Pericardium fibroblast (primary cell): ENCODE results near the gene KLHL18. TPM values are rescaled to one million over a fixed set of nuclear protein-coding genes. Genes with fewer than 3 reads are reported as not detected.

Experiments
- total RNA-seq: library from RNA; depleted of rRNA; stranded (reverse); fragments of >200 nt; gene quantifications from 2 replicates; pipeline ENCODE4 v1.2.3, GENCODE V29; 2015

KLHL18 gene
- 20.2 and 29.1 TPM in 2 replicates for total RNA-seq

DNA sequence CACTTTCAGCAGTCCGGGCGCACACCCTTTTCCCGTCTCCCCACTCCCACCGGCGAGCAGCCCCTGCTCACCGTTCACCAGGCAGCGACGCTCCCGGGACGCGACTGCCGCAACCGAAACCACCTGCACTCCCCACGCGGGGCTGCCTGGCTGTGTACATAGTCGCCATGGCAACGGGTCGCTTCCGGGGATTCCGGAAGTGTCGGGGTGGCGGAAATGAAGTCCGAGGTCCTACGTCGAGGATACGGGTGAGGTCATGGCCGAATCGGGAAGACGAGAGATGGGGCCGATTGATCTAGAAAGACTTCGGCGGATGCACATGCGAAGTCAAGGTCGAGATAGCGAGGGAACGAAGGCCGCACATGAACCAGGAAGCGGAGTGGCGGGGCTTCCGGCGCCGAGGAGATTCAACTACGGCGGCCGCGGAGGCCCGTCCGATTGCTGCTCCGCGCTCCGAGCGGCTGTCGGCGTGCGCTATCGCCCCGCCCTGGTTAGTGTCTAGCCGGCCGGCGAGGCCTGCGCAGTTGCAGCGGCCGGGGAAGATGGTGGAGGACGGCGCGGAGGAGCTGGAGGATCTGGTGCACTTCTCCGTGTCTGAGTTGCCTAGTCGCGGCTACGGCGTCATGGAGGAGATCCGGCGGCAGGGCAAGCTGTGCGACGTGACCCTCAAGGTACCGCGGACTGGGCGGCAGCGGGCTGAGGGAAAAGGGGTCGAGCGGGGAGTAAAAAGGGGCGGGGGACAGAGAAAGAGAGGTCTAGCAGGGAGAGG, at the start of gene KLHL18, which contains the start of gene KIF9:
KLHL18 (plus strand) TSS at position 521 of the 769 bp plus-strand sequence; CDS start at position 543, 22 bp downstream.
KIF9 (minus strand) TSS at position 376 of the 769 bp plus-strand sequence. CDS start 5,425 bp downstream, outside the sequence.

DNA sequence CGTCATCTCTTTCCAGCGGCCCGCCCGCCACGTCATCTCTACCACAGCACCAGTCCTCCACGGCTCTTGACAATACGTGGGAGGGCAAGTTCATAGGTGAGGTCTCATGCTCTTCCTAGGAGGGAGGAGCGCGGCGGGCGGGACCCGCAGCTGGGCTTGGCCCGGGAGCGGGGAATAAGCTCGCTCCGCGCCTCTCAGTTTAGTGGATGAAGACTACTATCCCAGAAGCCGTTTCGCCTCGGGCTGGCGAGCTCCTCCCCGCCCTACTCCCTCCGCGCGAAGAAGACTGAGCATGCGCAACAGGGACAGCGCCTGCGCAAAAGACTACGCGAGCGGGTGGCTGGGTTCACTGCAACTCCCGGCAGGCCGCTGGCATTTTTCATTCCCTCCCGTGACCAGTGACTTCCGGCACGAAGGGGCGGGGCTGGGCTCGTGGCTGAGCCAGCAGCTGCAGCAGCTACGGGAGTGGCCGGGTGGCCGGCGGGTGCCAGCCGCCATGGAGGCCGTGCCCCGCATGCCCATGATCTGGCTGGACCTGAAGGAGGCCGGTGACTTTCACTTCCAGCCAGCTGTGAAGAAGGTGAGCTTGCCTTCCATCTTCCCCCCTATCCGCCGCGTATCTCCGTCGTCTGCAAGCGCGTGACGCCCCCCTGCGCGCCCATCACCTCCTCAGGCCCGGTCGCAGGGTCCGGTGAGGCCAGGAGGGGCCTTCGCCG, 98.0 kb downstream of the KLHL18 start, which contains the start of gene PTPN23:
PTPN23 (plus strand) TSS at position 421 of the 716 bp plus-strand sequence; CDS start at position 497, 76 bp downstream.

Other genes with a start within 250 kb of the KLHL18 start
- gene SETD2, start 118.8 kb upstream of the KLHL18 start, total RNA-seq, result 21.0 and 23.8 TPM in 2 replicates
- gene KIF9, start 145 bp upstream of the KLHL18 start, total RNA-seq, result 3.6 and 6.0 TPM in 2 replicates
- gene PTPN23, start 98.1 kb downstream of the KLHL18 start, total RNA-seq, result 14.6 and 19.0 TPM in 2 replicates
- 64.5 and 67.1 TPM in 2 replicates for gene SCAP, start 193.0 kb downstream of the KLHL18 start, total RNA-seq
- gene ELP6, start 230.8 kb downstream of the KLHL18 start, total RNA-seq, result 21.0 and 26.3 TPM in 2 replicates